K562 (cell line): ENCODE results near the gene TAS2R43. TPM values are rescaled to one million over a fixed set of nuclear protein-coding genes. Genes with fewer than 3 reads are reported as not detected.
"Not testable (repeated sequence)": the region's sequence is repeated elsewhere in the genome, so short reads cannot be mapped to it uniquely, and the experiment has no call there.

ENCODE experiments used
- ATAC-seq: fragments of 200-7000 bp; cut with Tn5 transposase; 3 replicates; pipeline ENCODE4 v1.9.1; 2020; ENCODE audit warnings: moderate library complexity
- BruUV-seq: library from RNA; stranded (reverse); fragments of 400-500 nt; replicated peaks from 2 replicates; lab custom pipeline; 2021; lab: Mats Ljungman, UMichigan
- CTCF ChIA-PET: fragments of 300-600 bp; formaldehyde crosslinking; extraction: SDS; loops from one replicate; lab custom pipeline; 2021; ENCODE audit warnings: low intra/inter-chr PET ratio; lab: Yijun Ruan, JAX
- POLR2A ChIA-PET: fragments of 300-600, 350-650 bp; sonication (Branson Sonifier 250); formaldehyde crosslinking; extraction: SDS; loops from one replicate; lab custom pipeline; 2021; ENCODE audit warnings: antibody characterized with exemption, inconsistent platforms; lab: Yijun Ruan, JAX
- DNase-seq, 4 experiments: peaks; one replicate each; pipeline versions ENCODE4 v3.0.0 to v3.0.0-alpha.2; 2011 to 2018; ENCODE audit warnings: low spot score in 3 of 4, mixed read lengths in 3 of 4; ENCODE audit errors: extremely low read depth in 1 of 4
- FAIRE-seq: peaks from 2 replicates; lab custom pipeline; 2011; peaks lifted over from hg19 to GRCh38; lab: Jason Lieb, UNC
- H2AFZ ChIP-seq: 2 replicates; pipeline ENCODE4 v1.6.0; 2011; ENCODE audit warnings: low read depth, low read length, control low read depth, inconsistent platforms
- H3K27ac ChIP-seq: fragments of 200-600 bp; 3 replicates; pipeline ENCODE4 v1.8.0; 2011; ENCODE audit warnings: low read depth, mild to moderate bottlenecking, control low read depth, inconsistent platforms, low read length, moderate library complexity, mixed read lengths; ENCODE audit errors: extremely low read depth
- H3K27me3 ChIP-seq, 2 experiments: fragments of 300-600 bp in 1 of 2; 2 replicates in 1 of 2; 3 replicates in 1 of 2; pipeline versions ENCODE4 v1.6.0 to v1.8.0; 2011; ENCODE audit warnings: inconsistent platforms in 2 of 2, low read length in 2 of 2, mild to moderate bottlenecking in 1 of 2, mixed read lengths in 1 of 2, moderate library complexity in 1 of 2; ENCODE audit not compliant: control insufficient read depth in 2 of 2, insufficient read depth in 2 of 2
- H3K36me3 ChIP-seq: fragments of 300-600 bp; 3 replicates; pipeline ENCODE4 v1.8.0; 2011; ENCODE audit warnings: mild to moderate bottlenecking, low read length, inconsistent platforms; ENCODE audit not compliant: control insufficient read depth, insufficient read depth
- H3K4me1 ChIP-seq, 2 experiments: fragments of 200-600 bp in 1 of 2; replicated peaks in 1 of 2; 2 replicates in 1 of 2; 3 replicates in 1 of 2; pipeline versions ENCODE4 v1.5.1 to v1.8.0; 2011; ENCODE audit warnings: inconsistent platforms in 2 of 2, low read length in 2 of 2, mild to moderate bottlenecking in 1 of 2, mixed read lengths in 1 of 2, moderate library complexity in 1 of 2; ENCODE audit not compliant: control insufficient read depth in 2 of 2, insufficient read depth in 2 of 2
- H3K4me2 ChIP-seq: 2 replicates; pipeline ENCODE4 v1.6.1; 2011; ENCODE audit warnings: low read length, control low read depth, inconsistent platforms, mixed read lengths; ENCODE audit not compliant: insufficient read depth
- H3K4me3 ChIP-seq: fragments of 200-600 bp; sonication (generic), shearing (Covaris generic); 2 replicates; pipeline ENCODE4 v1.5.1; 2016; ENCODE audit warnings: control low read depth, inconsistent platforms
- H3K79me2 ChIP-seq: fragments of 200-600 bp; 3 replicates; pipeline ENCODE4 v1.8.0; 2011; ENCODE audit warnings: low read length, inconsistent platforms; ENCODE audit not compliant: control insufficient read depth, insufficient read depth
- H3K9ac ChIP-seq, 2 experiments: 2 replicates each; pipeline versions ENCODE4 v1.6.0 to v1.6.1; 2011; ENCODE audit warnings: low read depth in 2 of 2, low read length in 2 of 2, control low read depth in 1 of 2, inconsistent platforms in 1 of 2, mild to moderate bottlenecking in 1 of 2, mixed read lengths in 1 of 2; ENCODE audit not compliant: insufficient read depth in 1 of 2
- H3K9me1 ChIP-seq: one replicate; pipeline ENCODE4 v1.6.0; 2011; ENCODE audit warnings: inconsistent platforms, mild to moderate bottlenecking, low read length, moderate library complexity; ENCODE audit not compliant: control insufficient read depth, insufficient read depth
- H3K9me3 ChIP-seq: replicated peaks from 2 replicates; pipeline ENCODE4 v1.5.1; 2011; ENCODE audit warnings: low read depth, low read length, inconsistent platforms; ENCODE audit not compliant: control insufficient read depth, insufficient read depth
- H4K20me1 ChIP-seq: replicated peaks from 2 replicates; pipeline ENCODE4 v1.6.1; 2011; ENCODE audit warnings: low read length, inconsistent platforms, mixed read lengths; ENCODE audit not compliant: control insufficient read depth, insufficient read depth
- WGBS: fragments of 100-300 bp; shearing (Covaris generic); methylation state at CpG from one replicate; pipeline ENCODE4 v1.1.6; 2016; ENCODE audit warnings: low coverage, mixed read lengths; ENCODE audit not compliant: insufficient coverage; ENCODE audit errors: missing lambda C conversion rate; 5-methylcytosine and 5-hydroxymethylcytosine counted together
- in situ Hi-C: fragments of 300-500 bp; cut with MboI; formaldehyde crosslinking; loops from 4 replicates; pipeline ENCODE4 v1.15.0; 2018; ENCODE audit warnings: inconsistent platforms, mixed read lengths
- intact Hi-C: fragments of 100-400 bp; cut with micrococcal nuclease; formaldehyde crosslinking; loops from 2 replicates; pipeline ENCODE4 v1.14.2; 2022
- polyA plus RNA-seq, 8 experiments: library from polyadenylated mRNA; depleted of rRNA in 4 of 8; stranded (reverse) in 5 of 8; unstranded in 3 of 8; fragments of >200 nt; fragmentation: Nextera tagmentation in 2 of 8; fragmentation: Illumina TruSeq in 1 of 8; extraction: Ambion mirVana in 2 of 8; extraction: Trizol in 1 of 8; gene quantifications; 2 replicates each; pipeline versions ENCODE4 v1.2.1 to v1.2.3, GENCODE V29; 2011 to 2014; ENCODE audit warnings: inconsistent platforms in 1 of 8, missing spikeins in 1 of 8
- small RNA-seq: library from RNA; depleted of rRNA; stranded (forward); fragments of <200 nt; gene quantifications from one replicate; pipeline ENCODE3, GENCODE V24; 2014
- total RNA-seq, 7 experiments: library from RNA; depleted of rRNA in 6 of 7; stranded (reverse); fragments of >200 nt in 6 of 7; fragmentation: Illumina TruSeq in 2 of 7; extraction: Trizol in 2 of 7; gene quantifications; 2 replicates each; pipeline versions ENCODE4 v1.2.1 to v1.2.3, GENCODE V29; 2011 to 2021; ENCODE audit warnings: low replicate concordance in 1 of 7

TAS2R43 gene
- total and polyA plus RNA-seq, 9 of the 15 experiments (the other 6 are each of a cell fraction or from before 2014, with no cell fraction given): not detected

GRCh38 chr12:11041366-11041765, 50.7 kb downstream of the TAS2R43 start:
- POLR2A ChIA-PET, H3K9ac ChIP-seq, H3K9me3 ChIP-seq, H3K9me1 ChIP-seq, ATAC-seq, CTCF ChIA-PET, H3K4me3 ChIP-seq, H3K27me3 ChIP-seq, H4K20me1 ChIP-seq, FAIRE-seq, H3K4me2 ChIP-seq, H3K27ac ChIP-seq, H3K4me1 ChIP-seq, BruUV-seq, H3K36me3 ChIP-seq, in situ Hi-C loops, intact Hi-C loops, DNase-seq, H2AFZ ChIP-seq, H3K79me2 ChIP-seq: not testable (repeated sequence)
- WGBS: 100% methylated on average over 2 of the region's 2 CpGs

Small RNA genes lying within 50 kb of the gene (small RNA-seq; reads per million reads assigned to genes)
- not detected for gene AC018630.1

Other genes starting within 250 kb of the TAS2R43 start
Only the 7 nearest of the 15 such genes appear.
- gene TAS2R20, start 94.0 kb downstream of the TAS2R43 start, total RNA-seq (2014; rRNA removed): 0.69 and 0.77 TPM in 2 replicates
- gene TAS2R20, start 94.0 kb downstream of the TAS2R43 start, total RNA-seq (2014; rRNA removed; fragmentation: Illumina TruSeq; extraction: Trizol): 2.3 and 2.7 TPM in 2 replicates
- gene TAS2R20, start 94.0 kb downstream of the TAS2R43 start, total RNA-seq (2015; rRNA removed; fragmentation: Illumina TruSeq; extraction: Trizol): 1.7 and 1.9 TPM in 2 replicates
- 0.74 and 0.93 TPM in 2 replicates for gene TAS2R20, start 94.0 kb downstream of the TAS2R43 start, total RNA-seq (2021)
- gene TAS2R20, start 94.0 kb downstream of the TAS2R43 start, polyA plus RNA-seq (2011; rRNA removed): 1.7 and 1.8 TPM in 2 replicates
- gene TAS2R20, start 94.0 kb downstream of the TAS2R43 start, polyA plus RNA-seq (2014; fragmentation: Illumina TruSeq; extraction: Trizol): 0.55 and 0.67 TPM in 2 replicates
- under 1 TPM; 0.07 to 0.18 TPM for gene TAS2R20, start 94.0 kb downstream of the TAS2R43 start, polyA plus RNA-seq (2014; fragmentation: Nextera tagmentation; extraction: Ambion mirVana)
- 0.44 and 0.45 TPM in 2 replicates for gene TAS2R20, start 94.0 kb downstream of the TAS2R43 start, polyA plus RNA-seq (2014; rRNA removed)
- gene TAS2R19, start 69.7 kb downstream of the TAS2R43 start, total RNA-seq (2014; rRNA removed): 0.27 and 0.90 TPM in 2 replicates
- gene TAS2R19, start 69.7 kb downstream of the TAS2R43 start, total RNA-seq (2014; rRNA removed; fragmentation: Illumina TruSeq; extraction: Trizol): 3.0 and 4.1 TPM in 2 replicates
- 2.4 and 2.5 TPM in 2 replicates for gene TAS2R19, start 69.7 kb downstream of the TAS2R43 start, total RNA-seq (2015; rRNA removed; fragmentation: Illumina TruSeq; extraction: Trizol)
- 0.86 and 1.2 TPM in 2 replicates for gene TAS2R19, start 69.7 kb downstream of the TAS2R43 start, total RNA-seq (2021)
- 0.87 and 1.6 TPM in 2 replicates for gene TAS2R19, start 69.7 kb downstream of the TAS2R43 start, polyA plus RNA-seq (2011; rRNA removed)
- gene TAS2R19, start 69.7 kb downstream of the TAS2R43 start, polyA plus RNA-seq (2014; fragmentation: Illumina TruSeq; extraction: Trizol): 0.13 TPM in 1 of 2 replicates, not detected in the other
- gene TAS2R19, start 69.7 kb downstream of the TAS2R43 start, polyA plus RNA-seq (2014; fragmentation: Nextera tagmentation; extraction: Ambion mirVana): not detected
- 0.12 and 0.21 TPM in 2 replicates for gene TAS2R19, start 69.7 kb downstream of the TAS2R43 start, polyA plus RNA-seq (2014; rRNA removed)
- gene TAS2R31, start 60.9 kb downstream of the TAS2R43 start, total RNA-seq (2014; rRNA removed): 0.59 and 0.86 TPM in 2 replicates
- gene TAS2R31, start 60.9 kb downstream of the TAS2R43 start, total RNA-seq (2014; rRNA removed; fragmentation: Illumina TruSeq; extraction: Trizol): 3.6 and 4.5 TPM in 2 replicates
- gene TAS2R31, start 60.9 kb downstream of the TAS2R43 start, total RNA-seq (2015; rRNA removed; fragmentation: Illumina TruSeq; extraction: Trizol): 2.0 and 2.3 TPM in 2 replicates
- 1.0 and 1.1 TPM in 2 replicates for gene TAS2R31, start 60.9 kb downstream of the TAS2R43 start, total RNA-seq (2021)
- 1.1 and 1.4 TPM in 2 replicates for gene TAS2R31, start 60.9 kb downstream of the TAS2R43 start, polyA plus RNA-seq (2011; rRNA removed)
- gene TAS2R31, start 60.9 kb downstream of the TAS2R43 start, polyA plus RNA-seq (2014; fragmentation: Illumina TruSeq; extraction: Trizol): not detected in 2 replicates
- gene TAS2R31, start 60.9 kb downstream of the TAS2R43 start, polyA plus RNA-seq (2014; fragmentation: Nextera tagmentation; extraction: Ambion mirVana): not detected
- 0.20 TPM in 1 of 2 replicates, not detected in the other for gene TAS2R31, start 60.9 kb downstream of the TAS2R43 start, polyA plus RNA-seq (2014; rRNA removed)
- 0.95 and 1.1 TPM in 2 replicates for gene TAS2R46, start 30.0 kb downstream of the TAS2R43 start, total RNA-seq (2014; rRNA removed)
- 1.8 and 2.1 TPM in 2 replicates for gene TAS2R46, start 30.0 kb downstream of the TAS2R43 start, total RNA-seq (2014; rRNA removed; fragmentation: Illumina TruSeq; extraction: Trizol)
- 1.3 TPM in 2 replicates for gene TAS2R46, start 30.0 kb downstream of the TAS2R43 start, total RNA-seq (2015; rRNA removed; fragmentation: Illumina TruSeq; extraction: Trizol)
- 0.47 and 0.74 TPM in 2 replicates for gene TAS2R46, start 30.0 kb downstream of the TAS2R43 start, total RNA-seq (2021)
- 0.30 and 0.35 TPM in 2 replicates for gene TAS2R46, start 30.0 kb downstream of the TAS2R43 start, polyA plus RNA-seq (2011; rRNA removed)
- gene TAS2R46, start 30.0 kb downstream of the TAS2R43 start, polyA plus RNA-seq (2014; fragmentation: Illumina TruSeq; extraction: Trizol): 0.19 TPM in 1 of 2 replicates, not detected in the other
- not detected for gene TAS2R46, start 30.0 kb downstream of the TAS2R43 start, polyA plus RNA-seq (2014; fragmentation: Nextera tagmentation; extraction: Ambion mirVana)
- gene TAS2R46, start 30.0 kb downstream of the TAS2R43 start, polyA plus RNA-seq (2014; rRNA removed): 0.08 TPM in 1 of 2 replicates, not detected in the other
- gene TAS2R30, start 42.3 kb upstream of the TAS2R43 start, total RNA-seq (2014; rRNA removed): 1.0 and 1.1 TPM in 2 replicates
- gene TAS2R30, start 42.3 kb upstream of the TAS2R43 start, total RNA-seq (2014; rRNA removed; fragmentation: Illumina TruSeq; extraction: Trizol): 4.0 and 4.9 TPM in 2 replicates
- gene TAS2R30, start 42.3 kb upstream of the TAS2R43 start, total RNA-seq (2015; rRNA removed; fragmentation: Illumina TruSeq; extraction: Trizol): 2.8 and 3.4 TPM in 2 replicates
- 0.87 and 0.93 TPM in 2 replicates for gene TAS2R30, start 42.3 kb upstream of the TAS2R43 start, total RNA-seq (2021)
- 0.14 and 0.39 TPM in 2 replicates for gene TAS2R30, start 42.3 kb upstream of the TAS2R43 start, polyA plus RNA-seq (2011; rRNA removed)
- not detected in 2 replicates for gene TAS2R30, start 42.3 kb upstream of the TAS2R43 start, polyA plus RNA-seq (2014; fragmentation: Illumina TruSeq; extraction: Trizol)
- gene TAS2R30, start 42.3 kb upstream of the TAS2R43 start, polyA plus RNA-seq (2014; fragmentation: Nextera tagmentation; extraction: Ambion mirVana): under 1 TPM in 1 of 2 experiments, not detected in 1; 0.11 TPM
- not detected in 2 replicates for gene TAS2R30, start 42.3 kb upstream of the TAS2R43 start, polyA plus RNA-seq (2014; rRNA removed)
- 8.8 and 9.7 TPM in 2 replicates for gene SMIM10L1, start 78.9 kb upstream of the TAS2R43 start, total RNA-seq (2014; rRNA removed)
- gene SMIM10L1, start 78.9 kb upstream of the TAS2R43 start, total RNA-seq (2014; rRNA removed; fragmentation: Illumina TruSeq; extraction: Trizol): 9.0 and 9.9 TPM in 2 replicates
- 10.1 and 10.3 TPM in 2 replicates for gene SMIM10L1, start 78.9 kb upstream of the TAS2R43 start, total RNA-seq (2015; rRNA removed; fragmentation: Illumina TruSeq; extraction: Trizol)
- 9.1 TPM in 2 replicates for gene SMIM10L1, start 78.9 kb upstream of the TAS2R43 start, total RNA-seq (2021)
- 3.6 and 4.7 TPM in 2 replicates for gene SMIM10L1, start 78.9 kb upstream of the TAS2R43 start, polyA plus RNA-seq (2011; rRNA removed)
- gene SMIM10L1, start 78.9 kb upstream of the TAS2R43 start, polyA plus RNA-seq (2014; fragmentation: Illumina TruSeq; extraction: Trizol): 6.9 and 8.1 TPM in 2 replicates
- gene SMIM10L1, start 78.9 kb upstream of the TAS2R43 start, polyA plus RNA-seq (2014; fragmentation: Nextera tagmentation; extraction: Ambion mirVana): 1 to 10 TPM; 3.0 TPM
- gene SMIM10L1, start 78.9 kb upstream of the TAS2R43 start, polyA plus RNA-seq (2014; rRNA removed): 11.6 and 12.1 TPM in 2 replicates
- not detected in 2 replicates for gene TAS2R42, start 94.6 kb upstream of the TAS2R43 start, total RNA-seq (2014; rRNA removed)
- gene TAS2R42, start 94.6 kb upstream of the TAS2R43 start, total RNA-seq (2014; rRNA removed; fragmentation: Illumina TruSeq; extraction: Trizol): not detected in 2 replicates
- not detected in 2 replicates for gene TAS2R42, start 94.6 kb upstream of the TAS2R43 start, total RNA-seq (2015; rRNA removed; fragmentation: Illumina TruSeq; extraction: Trizol)
- not detected in 2 replicates for gene TAS2R42, start 94.6 kb upstream of the TAS2R43 start, total RNA-seq (2021)
- not detected in 2 replicates for gene TAS2R42, start 94.6 kb upstream of the TAS2R43 start, polyA plus RNA-seq (2011; rRNA removed)
- not detected in 2 replicates for gene TAS2R42, start 94.6 kb upstream of the TAS2R43 start, polyA plus RNA-seq (2014; fragmentation: Illumina TruSeq; extraction: Trizol)
- not detected for gene TAS2R42, start 94.6 kb upstream of the TAS2R43 start, polyA plus RNA-seq (2014; fragmentation: Nextera tagmentation; extraction: Ambion mirVana)
- not detected in 2 replicates for gene TAS2R42, start 94.6 kb upstream of the TAS2R43 start, polyA plus RNA-seq (2014; rRNA removed)